VCaP (cell line): Measurements from ENCODE around the gene TPMT.

Source experiments
- H3K27ac ChIP-seq: fragments of 450-650 bp; 2 replicates; pipeline ENCODE4 v1.5.1; 2017
- CTCF ChIP-seq: fragments of 450-650 bp; conservative IDR thresholded peaks from 2 replicates; pipeline ENCODE4 v1.5.1; 2017; ENCODE audit warnings: mild to moderate bottlenecking, moderate library complexity

Gene TPMT

GRCh38 chr6:18154507-18155149 is at the start of gene TPMT:
TPMT (minus strand) TSS chr6:18155077; CDS start chr6:18149127, 5,950 bp downstream.
- H3K27ac ChIP-seq = peak within 1 kb of the TSS; percentile 57
- TF ChIP-seq CTCF = no peak

GRCh38 chr6:18203786-18204185 is 48.9 kb upstream of the TPMT start:
- TF ChIP-seq CTCF = no peak
- no peak overlapping the region for H3K27ac ChIP-seq

- TF ChIP-seq CTCF = no peak
- no peak overlapping the region for H3K27ac ChIP-seq
Measured at GRCh38 chr6:18192026-18192425, 37.1 kb upstream of the TPMT start.

GRCh38 chr6:18189196-18189595 is 34.3 kb upstream of the TPMT start:
- TF ChIP-seq CTCF = no peak
- no peak overlapping the region for H3K27ac ChIP-seq

- no peak for TF ChIP-seq CTCF
Measured at GRCh38 chr6:18187701-18188100, 32.8 kb upstream of the TPMT start.

GRCh38 chr6:18186540-18187250 is 31.8 kb upstream of the TPMT start:
- H3K27ac ChIP-seq = peak overlapping the region; percentile 9; the same call in 1 of the 2 replicates
- no peak for TF ChIP-seq CTCF

More at GRCh38 chr6:18187701-18188100, 32.8 kb upstream of the TPMT start:
- H3K27ac ChIP-seq = no peak overlapping the region

GRCh38 chr6:18186033-18186432 is 31.2 kb upstream of the TPMT start:
- TF ChIP-seq CTCF = no peak
- H3K27ac ChIP-seq = peak overlapping the region; percentile 9; the same call in 1 of the 2 replicates
